OCI-LY3 (cell line): Measurements from ENCODE around the gene MROH8.

Experiments
- CTCF ChIP-seq: fragments of 200-600, 300-600 bp; sonication (generic); IDR thresholded peaks from 2 replicates; pipeline ENCODE4 v1.5.1; 2014; ENCODE audit warnings: antibody characterized with exemption, low read length, low read depth
- EZH2phosphoT487 ChIP-seq: fragments of 200-600 bp; shearing (Covaris generic); IDR thresholded peaks from 2 replicates; pipeline ENCODE4 v1.6.1; 2018; ENCODE audit warnings: antibody characterized with exemption, mixed run types, low read depth

- no peak for TF ChIP-seq CTCF
- TF ChIP-seq EZH2phosphoT487: no peak
Observed at GRCh38 chr20:37114012-37114411, 65.3 kb downstream of the MROH8 start.
